ENCODE results near the gene APOC3.
A peak's percentile ranks its signal among the peaks of the same experiment; 100 is the strongest.

The APOC3 gene

DNA sequence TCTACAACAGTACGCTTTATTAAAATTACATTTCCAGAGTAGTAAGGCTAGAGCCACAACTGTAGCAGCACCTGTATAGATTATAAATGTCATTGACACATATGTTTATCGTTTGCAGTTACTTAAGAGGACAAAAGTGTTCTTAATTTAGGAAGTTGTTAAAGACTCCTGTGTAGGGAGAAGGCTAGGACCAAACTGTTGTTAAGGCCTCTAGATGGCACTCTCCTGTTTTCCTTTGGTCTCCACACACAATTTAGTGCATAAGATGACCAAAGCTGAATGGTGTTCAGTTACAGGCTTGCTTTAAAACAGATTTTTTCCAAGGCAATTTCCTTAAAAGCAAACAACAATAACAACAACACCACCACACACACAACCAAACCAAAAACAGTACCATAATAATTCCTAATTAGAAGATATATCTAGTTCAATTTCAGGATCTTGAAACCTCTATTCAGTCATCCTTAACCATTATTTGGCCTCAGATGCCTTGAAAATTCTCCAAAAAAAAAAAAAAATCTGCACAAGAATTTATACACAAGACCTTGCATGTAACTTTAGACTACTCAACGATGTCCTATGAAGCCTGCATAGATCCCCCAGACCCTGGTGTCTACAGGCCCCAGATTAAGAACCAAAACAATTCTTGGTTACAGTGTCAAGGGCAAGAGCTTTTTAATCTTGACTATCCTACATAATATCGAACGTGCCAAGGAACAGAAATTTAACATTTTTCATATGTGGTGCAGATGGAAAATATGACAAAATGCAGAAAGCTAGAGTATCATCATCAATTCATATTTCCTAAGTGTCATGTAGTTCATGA is 50.3 kb downstream of the APOC3 start:
- peak; percentile 90 for FAIRE-seq

DNA sequence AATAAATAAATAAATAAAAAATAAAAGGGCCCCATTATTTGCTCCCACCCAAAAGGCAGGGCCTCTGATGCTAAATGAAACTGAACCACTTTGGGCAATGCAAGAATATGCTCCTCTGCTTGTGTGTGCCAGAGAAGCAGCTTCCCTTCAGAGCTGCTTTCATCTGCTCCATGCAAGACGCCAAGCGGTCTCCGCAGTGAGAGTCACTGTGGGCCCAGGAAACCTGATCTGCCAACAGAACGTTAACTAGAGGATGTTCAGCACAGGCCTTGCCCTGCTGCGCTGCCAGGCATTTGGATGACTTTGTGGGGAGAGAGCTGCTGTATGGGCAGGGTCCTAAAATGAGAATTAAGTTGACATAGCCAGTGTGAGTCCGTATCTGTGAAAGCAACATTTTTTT is 51.4 kb downstream of the APOC3 start:
- FAIRE-seq: no peak

DNA sequence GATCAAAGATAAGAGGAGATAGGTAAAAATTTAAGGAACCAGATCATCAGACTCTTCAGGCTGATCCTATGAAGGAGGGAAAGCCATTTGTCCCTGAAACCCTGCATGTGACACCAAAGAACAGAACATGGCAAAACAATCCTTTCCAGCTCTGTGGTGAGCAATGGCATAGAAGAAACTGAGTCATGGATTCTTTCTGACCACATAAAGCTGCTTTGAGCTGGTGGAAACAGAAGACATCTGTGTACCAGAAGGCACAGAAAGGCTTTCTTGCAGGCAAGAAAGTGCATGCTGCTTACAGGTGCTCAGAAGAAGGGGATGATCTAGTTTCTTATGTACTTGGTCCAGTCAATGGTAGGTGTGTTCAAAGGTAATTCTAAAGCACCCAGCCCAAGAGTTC is 52.7 kb downstream of the APOC3 start:
- FAIRE-seq: no peak

Data from TTC549 (cell line).